Mucosa of rectum (tissue), 2 donors: ENCODE measurements around the gene PRSS22.

Source experiments
- H3K27ac ChIP-seq, 2 donors: one replicate each; pipeline ENCODE4 v1.7.0; 2013; ENCODE audit warnings: inconsistent platforms in 2 of 2, low read depth in 2 of 2, low read length in 2 of 2
- H3K27me3 ChIP-seq, 2 donors: one replicate each; pipeline ENCODE4 v1.7.0; 2013; ENCODE audit warnings: low read length in 2 of 2; ENCODE audit not compliant: control insufficient read depth in 2 of 2, insufficient read depth in 2 of 2
- H3K36me3 ChIP-seq, 2 donors: one replicate each; pipeline ENCODE4 v1.7.0; 2013; ENCODE audit warnings: low read length in 2 of 2; ENCODE audit not compliant: control insufficient read depth in 2 of 2, insufficient read depth in 2 of 2
- H3K4me1 ChIP-seq, 2 donors: one replicate each; pipeline ENCODE4 v1.7.0; 2013; ENCODE audit warnings: low read length in 2 of 2, mild to moderate bottlenecking in 1 of 2; ENCODE audit not compliant: control insufficient read depth in 2 of 2, insufficient read depth in 2 of 2
- H3K4me3 ChIP-seq, 2 donors: one replicate each; pipeline ENCODE4 v1.7.0; 2013; ENCODE audit warnings: low read length in 2 of 2
- H3K9ac ChIP-seq, 2 donors: one replicate each; pipeline ENCODE4 v1.7.0; 2013; ENCODE audit warnings: low read length in 2 of 2, low read depth in 1 of 2, mild to moderate bottlenecking in 1 of 2
- H3K9me3 ChIP-seq, 2 donors: one replicate each; pipeline ENCODE4 v1.7.0; 2013; ENCODE audit warnings: low read length in 2 of 2; ENCODE audit not compliant: control insufficient read depth in 2 of 2
- donor health status: healthy.
- donor health status: Normal muscosa, but diverticular disease.

Gene PRSS22

DNA sequence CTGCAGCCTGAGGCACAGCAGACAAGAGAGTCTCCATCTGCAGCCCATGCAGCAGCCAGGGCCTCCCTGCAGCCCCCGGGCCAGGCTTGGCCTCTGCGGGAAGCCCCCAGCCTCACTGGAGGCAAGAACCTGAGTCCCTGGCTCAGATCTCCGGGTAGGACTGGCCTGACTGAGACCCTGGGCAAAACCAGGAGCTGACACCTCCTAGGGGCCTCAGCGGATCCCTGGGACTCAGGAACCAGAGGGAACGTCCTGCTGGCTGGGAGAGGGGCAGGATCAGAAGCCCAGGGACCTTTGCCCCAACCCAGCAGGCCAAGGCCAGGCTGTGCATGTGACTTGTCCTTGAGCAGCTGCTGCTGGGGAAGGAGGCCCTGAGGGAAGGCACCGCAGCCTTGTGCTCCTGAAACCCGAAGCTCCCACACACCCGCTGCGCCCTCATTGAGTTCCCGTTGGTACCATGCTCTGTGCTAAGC is 42.6 kb downstream of the PRSS22 start:
- Histone ChIP-seq H3K36me3 (no peaks in the 10 kb centered on the region), H3K9me3 (no peaks in the 10 kb centered on the region), H3K4me1 (no peaks in the 10 kb centered on the region), H3K27me3 (peaks cover 0 to 6% of the 10 kb centered on the region in 2 donors), H3K4me3 (no peak overlapping the region), H3K27ac (no peak overlapping the region), H3K9ac (no peak overlapping the region)

- H3K27me3 ChIP-seq = peaks cover 0 to 6% of the 10 kb centered on the region in 2 donors
- H3K27ac ChIP-seq = no peak overlapping the region
- H3K9ac ChIP-seq = no peak overlapping the region
- no peaks in the 10 kb centered on the region for H3K36me3 ChIP-seq
- H3K9me3 ChIP-seq = no peaks in the 10 kb centered on the region
- H3K4me3 ChIP-seq = no peak overlapping the region
- H3K4me1 ChIP-seq = no peaks in the 10 kb centered on the region
These were observed 43.2 kb downstream of the PRSS22 start for GRCh38 chr16:2814551-2815298.

- no peak overlapping the region for H3K27ac ChIP-seq
- no peaks in the 10 kb centered on the region for H3K4me1 ChIP-seq
- no peaks in the 10 kb centered on the region for H3K36me3 ChIP-seq
- peaks cover 0 to 6% of the 10 kb centered on the region in 2 donors for H3K27me3 ChIP-seq
- no peak overlapping the region for H3K4me3 ChIP-seq
- no peaks in the 10 kb centered on the region for H3K9me3 ChIP-seq
- H3K9ac ChIP-seq = no peak overlapping the region
These were observed 44.2 kb downstream of the PRSS22 start for GRCh38 chr16:2813771-2814221.

DNA sequence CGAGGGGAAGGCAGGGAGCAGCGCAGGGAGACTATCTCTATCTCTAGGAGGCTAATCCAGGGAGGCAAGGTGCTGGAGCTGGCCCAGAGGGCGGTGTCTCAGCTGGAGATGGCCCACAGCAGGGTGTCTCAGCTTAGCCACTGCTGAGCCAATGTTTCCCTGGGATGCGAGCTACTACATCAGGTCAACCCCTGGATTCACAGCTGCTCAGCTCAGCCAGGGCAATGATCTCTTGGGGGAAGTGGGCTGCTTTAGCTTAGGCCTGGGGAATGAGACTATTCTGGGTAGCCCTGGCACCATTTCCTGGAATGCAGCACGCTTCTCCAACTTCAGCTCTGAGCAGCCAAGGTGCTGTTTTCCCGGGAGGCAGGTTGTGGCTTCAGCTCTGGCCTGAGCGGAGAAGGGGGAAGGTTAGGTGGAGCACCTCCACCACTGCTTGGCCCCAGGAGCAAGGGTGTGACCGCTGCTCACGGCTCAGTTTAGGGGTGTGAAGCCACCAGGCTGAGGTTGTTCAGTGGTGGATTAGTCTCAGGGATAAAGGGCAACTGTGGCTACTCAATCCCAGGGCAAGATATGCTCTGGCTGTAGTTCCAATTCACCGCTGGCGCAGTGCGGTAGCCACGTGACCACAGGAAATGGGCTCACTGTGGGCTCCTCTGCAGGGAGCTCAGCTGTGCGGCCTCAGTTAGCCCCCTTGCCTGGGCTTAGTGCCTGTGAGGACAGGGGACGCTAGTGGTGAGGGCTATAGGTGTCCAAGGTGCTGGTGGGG is 46.1 kb downstream of the PRSS22 start:
- Histone ChIP-seq H3K36me3 (no peaks in the 10 kb centered on the region), H3K9me3 (no peaks in the 10 kb centered on the region), H3K4me3 (no peak overlapping the region), H3K4me1 (no peaks in the 10 kb centered on the region), H3K9ac (no peak overlapping the region), H3K27ac (no peak overlapping the region), H3K27me3 (peaks cover 0 to 6% of the 10 kb centered on the region in 2 donors)

- Histone ChIP-seq H3K9ac (no peak overlapping the region), H3K4me1 (no peaks in the 10 kb centered on the region), H3K27ac (no peak overlapping the region), H3K9me3 (no peaks in the 10 kb centered on the region), H3K4me3 (no peak overlapping the region), H3K36me3 (no peaks in the 10 kb centered on the region), H3K27me3 (peaks cover 5 to 8% of the 10 kb centered on the region in 2 donors)
These were observed 47.3 kb downstream of the PRSS22 start for GRCh38 chr16:2810651-2811050.

DNA sequence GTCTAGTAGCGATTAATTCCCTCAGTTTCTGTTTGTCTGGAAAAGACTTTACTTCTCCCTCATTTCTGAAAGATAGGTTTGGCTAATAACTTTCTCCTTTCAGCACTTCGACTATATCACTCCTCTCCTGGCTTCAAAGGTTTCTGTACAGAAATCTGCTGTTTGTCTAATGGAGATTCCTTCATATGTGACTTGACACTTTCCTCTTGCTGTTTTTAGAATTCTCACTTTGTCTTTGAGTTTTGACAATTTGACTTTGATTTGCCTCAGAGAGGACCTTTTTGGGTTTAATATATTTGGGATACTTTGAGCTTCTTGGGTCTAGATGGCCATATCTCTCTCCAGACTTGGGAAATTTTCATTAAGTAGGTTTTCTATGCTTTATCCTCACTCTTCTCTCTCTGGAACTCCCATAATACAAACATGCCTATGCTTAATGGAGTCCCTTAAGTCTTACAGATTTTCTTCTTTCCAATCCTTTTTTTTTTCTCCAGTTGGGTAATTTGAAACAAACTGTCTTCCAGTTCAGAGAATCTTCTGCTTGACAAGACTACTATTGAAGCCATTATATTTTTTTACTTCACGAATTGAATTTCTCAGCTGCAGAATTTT is 48.7 kb downstream of the PRSS22 start:
- Histone ChIP-seq H3K27me3 (peaks cover 5 to 8% of the 10 kb centered on the region in 2 donors), H3K9me3 (peaks cover 0 to 3% of the 10 kb centered on the region in 2 donors), H3K4me3 (no peak overlapping the region), H3K36me3 (no peaks in the 10 kb centered on the region), H3K9ac (no peak overlapping the region), H3K4me1 (no peaks in the 10 kb centered on the region), H3K27ac (no peak overlapping the region)

GRCh38 chr16:2808181-2808580 is 49.8 kb downstream of the PRSS22 start:
- Histone ChIP-seq H3K4me3 (no peak overlapping the region), H3K9ac (no peak overlapping the region), H3K4me1 (no peaks in the 10 kb centered on the region), H3K9me3 (peaks cover 0 to 6% of the 10 kb centered on the region in 2 donors), H3K27me3 (peaks cover 5 to 8% of the 10 kb centered on the region in 2 donors), H3K36me3 (no peaks in the 10 kb centered on the region), H3K27ac (no peak overlapping the region)

GRCh38 chr16:2806286-2806685 is 51.7 kb downstream of the PRSS22 start:
- H3K27ac ChIP-seq = no peak overlapping the region
- H3K27me3 ChIP-seq = peaks cover 2 to 5% of the 10 kb centered on the region in 2 donors
- H3K9me3 ChIP-seq = peaks cover 0 to 6% of the 10 kb centered on the region in 2 donors
- no peaks in the 10 kb centered on the region for H3K4me1 ChIP-seq
- H3K36me3 ChIP-seq = no peaks in the 10 kb centered on the region
- no peak overlapping the region for H3K9ac ChIP-seq
- H3K4me3 ChIP-seq = no peak overlapping the region

GRCh38 chr16:2804728-2805127 is 53.2 kb downstream of the PRSS22 start:
- Histone ChIP-seq H3K27me3 (peaks cover 2 to 5% of the 10 kb centered on the region in 2 donors), H3K4me3 (no peak overlapping the region), H3K9me3 (peaks cover 0 to 6% of the 10 kb centered on the region in 2 donors), H3K4me1 (peaks cover under 1 to 1% of the 10 kb centered on the region in 2 donors), H3K9ac (no peak overlapping the region), H3K36me3 (no peaks in the 10 kb centered on the region), H3K27ac (no peak overlapping the region)
